Fibroblast of mammary gland (primary cell): ENCODE results near the gene IFT74.

Source experiments
- DNase-seq: peaks from one replicate; pipeline ENCODE4 v3.0.0-alpha.2; 2010; ENCODE audit warnings: low read depth
- H3K4me3 ChIP-seq: 2 replicates; pipeline ENCODE4 v1.5.1; 2011; ENCODE audit warnings: low read depth, mild to moderate bottlenecking, low read length, moderate library complexity; ENCODE audit not compliant: control insufficient read depth
- TF ChIP-seq, protein P1 (sequence below): conservative IDR thresholded peaks from 2 replicates; pipeline ENCODE4 v1.5.1; 2011; ENCODE audit warnings: low read depth, low read length, inconsistent platforms; ENCODE audit not compliant: control insufficient read depth, insufficient read depth

The IFT74 gene

DNA sequence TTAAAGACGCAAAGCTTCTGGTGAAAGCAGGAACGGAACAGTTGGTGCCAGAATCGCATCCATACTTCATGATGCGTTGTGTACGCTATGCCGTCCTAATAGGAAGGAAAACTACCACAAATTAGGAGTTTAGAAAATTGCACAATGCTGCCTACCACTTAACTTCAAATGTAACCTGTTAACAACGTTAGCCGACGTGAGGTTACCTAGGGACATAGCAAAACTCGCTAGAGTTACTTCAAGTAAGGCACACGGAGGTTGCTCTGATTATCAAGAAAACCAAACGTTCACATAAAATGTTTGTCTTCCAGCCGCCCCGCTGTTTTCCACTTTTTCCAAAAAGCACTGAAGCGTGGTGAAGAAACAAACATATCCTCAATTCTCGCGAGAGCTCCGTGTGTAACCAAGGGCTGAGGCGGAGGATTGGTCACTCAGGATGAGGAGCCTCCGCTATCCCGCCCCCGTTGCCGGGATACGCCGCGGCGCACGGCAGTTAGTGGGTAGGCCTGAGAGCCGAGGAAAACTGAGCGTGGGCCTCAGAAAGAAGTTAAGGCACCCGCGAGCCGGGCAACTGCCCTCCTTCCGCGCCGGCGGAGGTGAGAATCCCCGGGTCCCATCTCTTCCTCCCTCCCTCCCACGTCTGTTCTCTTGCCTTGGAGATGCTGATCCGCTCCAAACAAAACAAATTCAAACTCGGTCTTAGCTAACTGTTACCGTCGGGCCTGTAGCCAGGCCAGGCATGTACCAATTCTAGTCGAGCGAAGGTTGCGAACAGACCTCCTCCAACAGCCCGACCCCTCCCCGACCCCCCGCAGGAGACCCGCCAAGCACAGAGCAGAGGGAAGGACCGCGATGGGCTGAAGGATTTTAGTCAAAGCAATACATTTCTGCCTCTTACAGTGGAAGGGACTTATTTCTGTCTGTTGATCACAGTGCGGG, at the start of gene IFT74:
Gene IFT74, plus strand, starts transcription at position 492 of the 939 bp plus-strand sequence. CDS start 5,556 bp downstream, outside the sequence.
- TF ChIP-seq, protein P1, sequence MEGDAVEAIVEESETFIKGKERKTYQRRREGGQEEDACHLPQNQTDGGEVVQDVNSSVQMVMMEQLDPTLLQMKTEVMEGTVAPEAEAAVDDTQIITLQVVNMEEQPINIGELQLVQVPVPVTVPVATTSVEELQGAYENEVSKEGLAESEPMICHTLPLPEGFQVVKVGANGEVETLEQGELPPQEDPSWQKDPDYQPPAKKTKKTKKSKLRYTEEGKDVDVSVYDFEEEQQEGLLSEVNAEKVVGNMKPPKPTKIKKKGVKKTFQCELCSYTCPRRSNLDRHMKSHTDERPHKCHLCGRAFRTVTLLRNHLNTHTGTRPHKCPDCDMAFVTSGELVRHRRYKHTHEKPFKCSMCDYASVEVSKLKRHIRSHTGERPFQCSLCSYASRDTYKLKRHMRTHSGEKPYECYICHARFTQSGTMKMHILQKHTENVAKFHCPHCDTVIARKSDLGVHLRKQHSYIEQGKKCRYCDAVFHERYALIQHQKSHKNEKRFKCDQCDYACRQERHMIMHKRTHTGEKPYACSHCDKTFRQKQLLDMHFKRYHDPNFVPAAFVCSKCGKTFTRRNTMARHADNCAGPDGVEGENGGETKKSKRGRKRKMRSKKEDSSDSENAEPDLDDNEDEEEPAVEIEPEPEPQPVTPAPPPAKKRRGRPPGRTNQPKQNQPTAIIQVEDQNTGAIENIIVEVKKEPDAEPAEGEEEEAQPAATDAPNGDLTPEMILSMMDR: no peak
- peak; percentile 98 for DNase-seq
- H3K4me3 ChIP-seq: peak within 1 kb of the TSS; percentile 80

- TF ChIP-seq, protein P1: no peak
- H3K4me3 ChIP-seq: no peak overlapping the region
- DNase-seq: no peak
Measured at GRCh38 chr9:26913138-26913668, 43.0 kb upstream of the IFT74 start.

- TF ChIP-seq, protein P1: no peak
- no peak for DNase-seq
- no peak overlapping the region for H3K4me3 ChIP-seq
Measured at GRCh38 chr9:26919698-26920097, 36.5 kb upstream of the IFT74 start.

DNA sequence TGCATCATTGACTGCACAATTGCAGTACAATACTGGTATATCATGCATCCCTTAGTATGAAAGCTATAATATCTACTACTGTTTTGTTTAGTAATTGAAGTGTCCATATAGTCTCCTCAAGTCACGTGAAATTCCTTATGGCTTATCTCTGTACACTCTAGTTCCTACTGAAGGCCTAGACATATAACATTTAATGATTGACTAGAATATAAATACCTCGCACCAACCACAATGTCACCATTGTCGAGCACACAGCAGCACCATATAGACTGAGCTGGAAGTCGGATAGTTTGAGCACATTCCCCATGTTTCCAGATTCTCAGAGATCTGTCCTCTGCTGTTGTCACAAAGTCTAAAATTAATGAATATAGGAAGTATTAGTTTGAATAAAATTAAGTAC, 30.6 kb upstream of the IFT74 start:
- no peak for DNase-seq
- no peak overlapping the region for H3K4me3 ChIP-seq
- TF ChIP-seq, protein P1: no peak

- TF ChIP-seq, protein P1: no peak
- H3K4me3 ChIP-seq: no peak overlapping the region
- no peak for DNase-seq
Measured at GRCh38 chr9:26928902-26929495, 27.2 kb upstream of the IFT74 start.

DNA sequence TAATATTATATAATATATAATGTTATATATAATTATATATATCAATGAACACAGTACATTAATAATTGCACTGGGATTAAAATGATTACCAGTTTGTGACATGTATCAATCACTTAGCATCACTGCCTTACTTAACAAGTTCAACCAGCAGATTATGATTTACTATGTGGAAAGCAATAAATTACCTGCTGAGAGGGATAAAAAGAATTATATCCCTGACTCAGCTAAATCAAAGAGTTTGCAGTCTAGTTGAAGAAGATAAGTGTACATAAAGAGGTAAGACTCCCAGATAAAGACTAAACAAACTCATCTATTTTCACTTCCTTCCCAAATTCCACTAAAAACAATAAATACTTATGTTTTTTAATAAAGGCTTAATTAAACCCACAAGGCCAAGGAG, 20.4 kb upstream of the IFT74 start:
- DNase-seq: no peak
- TF ChIP-seq, protein P1: no peak
- no peak overlapping the region for H3K4me3 ChIP-seq
